NCI-H128 (cell line): ENCODE measurements around the gene MPPED1.

ENCODE experiments used
- DNase-seq: peaks from one replicate; lab custom pipeline; 2025; ENCODE audit not compliant: unreplicated experiment; lab: John Stamatoyannopoulos, UW

MPPED1 gene

DNA sequence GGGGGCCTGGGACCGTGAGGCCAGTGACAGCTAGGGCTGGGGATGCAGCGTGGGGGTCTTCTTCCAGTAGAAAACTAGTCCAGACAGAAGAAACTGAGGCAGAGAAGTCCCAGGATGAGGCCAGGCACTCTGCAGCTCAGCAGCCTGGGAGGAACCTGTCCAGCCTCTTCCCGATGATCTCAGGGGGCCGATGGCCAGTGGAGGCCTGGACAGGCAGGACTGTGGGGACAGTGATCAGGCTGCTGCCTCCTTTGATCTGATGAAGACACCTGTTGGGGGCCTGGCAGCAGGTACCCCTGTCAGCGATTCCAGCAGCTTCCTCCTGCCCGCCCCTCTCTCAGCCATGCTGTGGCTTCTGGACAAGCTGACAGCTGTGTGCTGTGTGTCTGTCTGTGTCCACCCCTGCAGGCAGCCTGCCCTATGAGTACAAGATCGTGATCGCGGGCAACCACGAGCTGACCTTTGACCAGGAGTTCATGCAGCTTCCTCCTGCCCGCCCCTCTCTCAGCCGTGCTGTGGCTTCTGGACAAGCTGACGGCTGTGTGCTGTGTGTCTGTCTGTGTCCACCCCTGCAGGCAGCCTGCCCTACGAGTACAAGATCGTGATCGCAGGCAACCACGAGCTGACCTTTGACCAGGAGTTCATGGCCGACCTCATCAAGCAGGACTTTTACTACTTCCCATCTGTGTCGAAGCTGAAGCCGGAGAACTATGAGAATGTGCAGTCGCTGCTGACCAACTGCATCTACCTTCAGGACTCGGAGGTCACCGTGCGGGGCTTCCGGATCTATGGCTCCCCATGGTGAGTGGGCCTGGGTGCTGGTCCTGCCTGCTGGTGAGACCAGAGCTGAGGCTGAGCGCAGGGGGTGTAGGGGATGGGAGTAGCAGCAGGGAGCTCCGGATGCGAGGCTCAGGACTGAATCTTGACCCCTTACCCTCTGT lies 62.6 kb downstream of the MPPED1 start:
- no peak for DNase-seq

DNA sequence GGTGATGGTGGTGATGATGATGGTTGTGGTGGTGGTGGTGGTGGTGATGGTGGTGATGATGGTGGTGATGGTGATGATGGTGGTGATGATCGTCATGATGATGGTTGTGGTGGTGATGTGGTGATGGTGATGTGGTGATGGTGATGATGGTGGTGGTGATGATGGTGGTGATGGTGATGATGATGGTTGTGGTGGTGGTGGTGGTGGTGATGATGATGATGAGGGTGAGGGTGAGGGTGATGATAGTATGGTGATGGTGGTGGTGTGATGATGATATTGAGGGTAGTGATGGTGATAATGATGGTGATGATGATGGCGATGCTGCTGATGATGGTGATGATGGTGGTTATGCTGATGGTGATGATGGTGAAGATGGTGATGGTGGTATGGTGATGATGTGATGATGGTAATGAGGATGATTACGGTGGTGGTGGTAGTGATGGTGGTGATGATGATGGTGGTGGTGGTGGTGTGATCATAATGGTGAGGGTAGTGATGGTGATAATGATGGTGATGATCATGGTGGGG lies 63.8 kb downstream of the MPPED1 start:
- DNase-seq = no peak

DNA sequence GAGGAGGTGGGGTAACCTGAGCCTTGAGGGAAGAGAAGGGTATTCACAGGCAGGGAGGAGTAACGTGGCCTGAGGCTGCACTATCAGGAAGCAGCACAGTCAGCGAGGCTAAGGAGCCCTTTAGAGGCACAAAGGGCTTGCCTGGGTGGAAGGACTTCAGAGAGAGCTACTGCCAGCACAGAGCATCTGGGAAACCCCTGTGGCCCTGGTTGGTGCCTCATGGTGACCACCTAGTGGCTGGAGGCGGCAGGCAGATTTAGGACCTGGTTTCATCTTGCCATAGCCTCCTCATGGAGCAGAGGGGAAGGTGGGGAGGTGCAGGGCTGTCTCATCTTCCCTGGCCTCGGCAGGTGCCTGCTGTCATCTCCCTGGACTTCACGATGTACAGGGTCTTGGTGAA lies 64.5 kb downstream of the MPPED1 start:
- no peak for DNase-seq

DNA sequence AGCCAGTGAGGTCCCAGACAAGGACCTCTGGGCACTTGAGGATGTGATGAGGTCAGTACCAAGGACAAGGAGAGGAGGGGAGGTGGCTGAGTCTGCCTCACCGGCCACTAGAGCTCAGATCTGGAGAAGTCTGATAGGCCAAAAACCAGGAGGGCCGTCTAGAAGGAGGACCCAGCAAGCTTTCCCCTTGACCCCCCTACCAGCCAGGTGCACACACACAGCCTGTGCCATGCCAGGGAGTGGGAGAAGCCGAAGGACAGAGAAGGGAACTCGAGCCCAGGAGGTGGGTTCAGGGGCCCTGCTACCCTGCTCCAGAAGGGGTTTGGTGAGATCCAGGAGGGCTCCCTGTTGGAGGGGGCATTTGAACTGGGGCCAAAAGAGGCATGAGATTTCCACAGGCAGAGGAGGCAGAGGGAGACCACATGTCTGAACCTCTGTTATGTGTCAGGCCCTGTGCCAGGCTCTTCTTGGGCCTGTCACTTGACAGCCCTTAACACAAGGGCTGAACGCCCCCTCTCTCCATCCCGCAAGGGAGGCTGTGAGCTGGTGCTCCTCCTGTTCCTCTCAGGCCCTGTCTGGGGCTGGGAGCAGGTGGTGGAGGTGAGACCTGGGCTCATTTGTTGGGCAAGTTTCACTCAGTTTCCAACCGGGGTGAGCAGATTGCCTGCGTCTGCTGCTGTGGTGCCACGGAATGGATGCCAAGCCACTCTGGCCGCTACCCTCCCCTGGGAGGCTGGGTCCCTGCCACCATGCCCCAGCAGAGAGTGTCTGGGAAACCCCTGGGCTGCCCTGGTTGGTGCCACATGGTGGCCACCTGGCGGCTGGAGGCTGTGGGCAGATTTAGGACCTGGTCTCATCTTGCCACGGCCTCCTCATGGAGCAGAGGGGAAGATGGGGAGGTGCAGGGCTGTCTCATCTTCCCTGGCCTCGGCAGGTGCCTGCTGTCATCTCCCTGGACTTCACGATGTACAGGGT lies 65.2 kb downstream of the MPPED1 start:
- no peak for DNase-seq

DNA sequence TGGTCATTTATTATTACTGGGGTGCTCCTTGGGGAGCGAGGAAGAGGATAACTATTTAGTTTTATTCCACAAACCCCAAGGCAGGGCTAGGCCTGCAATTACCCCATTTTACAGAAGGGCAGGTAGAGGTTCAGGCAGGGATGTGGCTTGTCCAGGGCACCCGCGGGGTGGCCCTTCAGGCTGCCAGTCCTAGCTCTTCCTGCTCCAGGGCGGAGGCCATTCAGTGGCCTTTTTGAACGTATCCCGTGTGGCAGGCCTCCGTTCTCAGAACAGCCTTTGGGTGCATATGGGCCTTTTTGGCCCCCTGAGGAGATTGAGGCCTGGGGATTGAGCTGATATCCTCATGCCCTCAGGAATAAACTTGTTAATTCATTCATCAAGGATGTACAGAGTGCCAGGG lies 66.2 kb downstream of the MPPED1 start:
- no peak for DNase-seq

DNA sequence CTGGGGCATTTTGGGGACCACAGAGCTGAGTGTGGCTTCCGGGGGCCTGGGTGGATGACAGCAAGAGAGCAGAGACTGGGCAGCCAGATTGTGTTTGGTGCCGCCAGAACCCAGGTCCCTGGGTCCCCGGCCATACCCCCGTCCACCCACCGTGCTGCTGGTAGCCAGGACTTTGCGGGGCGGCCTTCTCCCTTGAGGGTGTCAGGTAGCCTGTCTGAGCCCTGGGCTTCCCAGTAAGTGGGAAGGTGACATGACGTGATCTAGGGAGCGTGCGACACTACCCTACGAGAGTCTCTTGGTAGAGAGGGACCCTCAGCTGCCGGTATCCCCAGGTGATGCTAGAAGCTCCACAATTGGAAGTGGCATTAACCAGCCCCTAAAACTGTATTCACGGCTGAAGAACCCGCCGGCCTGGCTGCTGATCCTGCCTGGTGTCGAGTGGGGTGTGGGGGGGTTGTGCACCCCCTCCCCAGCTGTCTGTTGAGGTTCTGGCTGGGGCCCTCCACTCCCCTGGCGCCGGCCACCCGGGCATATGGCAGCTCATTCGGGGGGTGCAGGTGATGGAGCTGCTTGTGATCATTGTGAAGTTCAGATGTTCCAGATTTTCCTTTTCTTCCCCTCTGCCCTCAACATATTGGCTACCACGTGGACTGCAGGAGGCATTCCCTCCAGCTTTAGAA lies 66.9 kb downstream of the MPPED1 start:
- DNase-seq = no peak

DNA sequence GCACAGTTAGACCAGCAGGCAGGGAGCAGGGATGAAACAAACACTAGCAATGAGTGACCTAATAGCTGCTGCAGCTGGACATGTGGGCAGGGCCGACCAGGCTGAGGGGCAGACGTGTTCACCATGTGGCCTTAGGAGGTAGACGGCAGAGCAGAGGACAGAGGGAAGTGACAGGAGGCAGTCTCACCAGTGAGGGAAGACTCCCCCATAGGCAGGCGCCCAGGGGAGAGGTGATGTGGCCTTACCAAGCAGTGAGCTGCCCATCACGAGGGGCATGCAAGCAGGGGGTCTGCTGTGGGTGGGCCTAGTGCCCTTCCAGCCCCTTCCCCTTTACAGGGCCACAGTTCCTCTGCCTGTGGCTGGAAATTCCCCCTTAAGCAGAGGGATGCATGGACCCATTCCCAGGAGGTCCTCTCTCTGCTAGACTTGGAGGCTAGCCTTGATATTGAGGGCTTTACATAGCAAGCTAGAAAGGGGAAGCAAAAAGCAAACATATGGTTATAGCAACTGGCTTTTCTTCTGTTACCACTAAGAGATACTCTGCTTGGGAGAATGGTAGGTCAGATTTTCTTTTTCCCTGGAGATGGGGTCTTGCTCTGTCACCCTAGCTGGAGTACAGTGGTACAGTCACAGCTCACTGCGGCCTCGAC lies 67.6 kb downstream of the MPPED1 start:
- DNase-seq = no peak

DNA sequence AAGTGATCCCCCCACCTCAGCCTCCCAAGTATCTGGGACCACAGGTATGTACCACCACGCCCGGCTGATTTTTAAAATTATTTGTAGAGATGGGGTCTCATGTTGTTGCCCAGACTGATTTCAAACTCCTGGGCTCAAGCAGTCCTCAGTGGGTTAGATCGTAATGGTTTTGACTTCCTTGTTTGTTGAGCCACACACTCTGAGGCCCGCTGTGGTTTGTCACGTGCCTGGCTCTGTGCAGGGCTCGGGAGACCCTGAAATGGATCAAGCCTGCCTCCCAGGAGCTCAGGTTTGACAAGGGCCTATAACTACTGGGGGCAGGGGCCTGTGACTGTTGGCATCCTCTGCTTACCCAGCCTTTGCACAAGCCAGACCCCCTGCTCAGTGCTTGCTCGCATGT lies 68.1 kb downstream of the MPPED1 start:
- no peak for DNase-seq

DNA sequence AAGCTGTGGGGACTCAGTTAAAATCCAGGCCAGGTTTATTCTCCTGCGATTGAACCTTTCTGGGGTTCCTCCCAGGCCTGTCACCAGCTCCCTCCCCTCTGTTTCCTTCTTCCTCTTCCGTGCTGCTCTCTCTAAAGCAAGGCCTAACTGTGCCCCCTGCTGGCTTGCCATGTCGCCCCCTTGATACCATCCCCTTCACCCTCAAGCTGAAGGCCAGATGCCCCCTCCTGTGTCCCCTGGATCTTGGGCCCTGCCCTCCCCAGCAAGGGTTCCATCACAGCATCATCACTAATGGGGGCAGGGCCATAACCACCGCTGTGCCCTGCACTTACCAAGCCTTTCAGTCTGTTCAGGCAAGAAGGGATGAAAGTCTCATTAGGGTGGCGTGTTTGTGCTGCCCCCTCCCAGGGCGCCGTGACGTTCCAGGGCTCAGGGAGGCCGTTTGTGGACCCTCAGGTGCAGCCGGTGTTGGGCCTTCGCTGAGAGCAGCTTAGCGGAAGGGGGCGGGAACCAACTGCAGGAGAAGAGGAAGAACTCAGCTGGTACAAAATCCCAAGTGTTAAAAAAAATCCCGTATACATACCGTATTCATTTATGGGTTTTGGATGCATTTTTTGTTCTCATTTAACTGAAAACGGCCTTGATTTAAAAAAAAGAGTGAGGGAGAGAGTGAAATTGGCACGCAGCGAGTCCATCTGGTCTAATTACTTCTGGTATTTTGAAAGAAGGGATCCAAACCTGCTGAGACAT lies 69.9 kb downstream of the MPPED1 start:
- no peak for DNase-seq

DNA sequence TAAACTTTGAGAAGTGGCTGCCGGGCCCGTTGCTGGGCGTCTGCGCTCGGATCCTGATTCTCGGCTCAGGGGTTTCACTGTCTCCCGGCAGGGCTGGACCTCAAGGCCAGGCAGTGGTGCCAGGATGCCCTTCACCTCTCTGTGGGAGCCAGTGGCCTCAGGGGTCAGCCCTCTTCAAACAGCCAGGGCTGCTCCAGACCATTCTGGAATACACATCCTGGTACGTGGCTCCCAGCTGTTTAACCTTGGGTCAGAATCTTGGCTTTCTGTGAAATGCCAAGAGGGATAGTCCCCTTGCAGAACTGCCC lies 70.5 kb downstream of the MPPED1 start:
- DNase-seq = no peak

DNA sequence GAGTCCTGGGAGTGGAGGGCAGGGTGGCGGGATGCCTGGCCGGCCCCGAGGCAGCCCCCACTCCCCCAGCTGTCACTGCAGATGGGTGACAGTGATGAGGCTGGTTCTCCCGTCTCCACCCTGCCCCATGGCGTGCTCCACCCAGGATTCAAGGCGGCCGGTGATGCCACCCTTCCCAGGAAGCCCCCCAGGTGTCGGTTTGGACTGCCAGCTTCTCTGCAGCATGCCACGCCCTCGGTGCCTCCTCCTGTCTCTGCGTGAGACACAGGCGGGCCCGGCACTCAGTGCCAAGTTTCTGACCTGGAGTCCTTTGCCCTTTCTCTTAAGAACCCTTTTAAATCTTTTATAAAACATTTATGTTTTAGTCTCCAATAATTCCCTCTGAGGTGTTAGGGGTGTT lies 71.5 kb downstream of the MPPED1 start:
- DNase-seq = no peak

DNA sequence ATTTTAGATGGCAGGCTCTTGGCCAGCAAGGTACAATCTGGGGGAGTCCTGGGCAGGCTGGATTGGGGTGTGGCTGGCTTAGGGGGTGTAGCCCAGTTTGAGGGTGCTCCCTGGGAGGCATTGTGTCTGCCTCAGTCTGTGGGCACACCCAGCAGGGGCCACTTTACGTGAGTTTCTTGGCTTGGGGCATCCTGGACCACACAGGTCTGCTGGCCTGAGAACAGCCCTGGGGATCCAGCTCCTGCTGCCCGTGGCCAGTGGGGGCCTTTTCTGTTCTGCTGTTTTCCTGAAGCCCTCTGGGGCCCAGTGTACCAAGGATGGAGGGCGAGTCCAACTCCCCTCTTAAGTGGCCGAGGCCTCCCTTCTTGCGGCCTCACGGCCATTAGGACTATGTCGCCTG lies 71.9 kb downstream of the MPPED1 start:
- DNase-seq = no peak

DNA sequence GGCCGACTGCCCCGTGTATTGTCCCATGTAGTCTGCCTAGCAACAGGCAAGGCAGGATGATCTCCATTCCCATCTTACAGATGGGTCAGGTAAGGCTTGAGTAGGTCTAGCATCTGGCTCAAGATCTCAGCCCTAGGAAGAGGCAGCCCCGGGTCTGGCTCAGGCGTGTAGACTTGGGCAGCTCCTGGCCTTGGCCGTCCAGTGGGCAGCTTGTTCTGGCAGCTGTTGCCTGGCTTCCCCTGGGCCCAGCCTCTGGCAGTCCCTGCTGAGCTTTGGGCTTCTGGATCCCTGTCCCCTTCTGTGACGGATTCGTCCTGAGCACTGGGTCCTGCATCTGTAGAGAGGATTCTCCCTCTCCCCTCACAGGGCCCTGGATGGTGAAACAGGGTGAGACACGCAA lies 72.4 kb downstream of the MPPED1 start:
- no peak for DNase-seq

DNA sequence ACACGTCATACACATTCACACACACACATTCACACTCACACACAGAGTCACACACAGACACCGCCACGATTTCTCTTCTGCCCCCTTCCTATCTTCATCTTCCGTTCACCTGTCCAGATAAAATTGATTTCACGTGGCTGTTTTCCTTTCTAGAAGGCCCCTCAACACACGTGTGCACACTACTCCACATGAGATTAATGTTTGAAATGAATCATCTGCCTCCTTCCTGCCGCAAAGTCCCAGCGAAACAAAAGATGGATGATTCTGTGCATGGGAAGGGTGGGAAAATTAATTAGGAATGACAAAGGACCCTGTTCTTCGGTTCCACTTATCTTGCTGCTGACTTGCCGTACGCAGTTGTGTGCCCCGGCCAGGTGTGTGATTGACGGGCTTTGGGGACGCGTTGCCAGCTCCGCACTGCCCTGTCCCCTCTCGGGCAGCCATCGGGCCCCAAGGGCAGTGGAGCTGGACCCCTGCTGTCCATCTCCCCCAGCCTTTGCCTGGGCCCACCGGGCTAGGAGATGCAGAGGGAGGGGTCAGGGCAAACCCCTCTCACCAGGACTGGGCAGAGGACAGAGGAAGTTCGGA lies 73.8 kb downstream of the MPPED1 start:
- no peak for DNase-seq

DNA sequence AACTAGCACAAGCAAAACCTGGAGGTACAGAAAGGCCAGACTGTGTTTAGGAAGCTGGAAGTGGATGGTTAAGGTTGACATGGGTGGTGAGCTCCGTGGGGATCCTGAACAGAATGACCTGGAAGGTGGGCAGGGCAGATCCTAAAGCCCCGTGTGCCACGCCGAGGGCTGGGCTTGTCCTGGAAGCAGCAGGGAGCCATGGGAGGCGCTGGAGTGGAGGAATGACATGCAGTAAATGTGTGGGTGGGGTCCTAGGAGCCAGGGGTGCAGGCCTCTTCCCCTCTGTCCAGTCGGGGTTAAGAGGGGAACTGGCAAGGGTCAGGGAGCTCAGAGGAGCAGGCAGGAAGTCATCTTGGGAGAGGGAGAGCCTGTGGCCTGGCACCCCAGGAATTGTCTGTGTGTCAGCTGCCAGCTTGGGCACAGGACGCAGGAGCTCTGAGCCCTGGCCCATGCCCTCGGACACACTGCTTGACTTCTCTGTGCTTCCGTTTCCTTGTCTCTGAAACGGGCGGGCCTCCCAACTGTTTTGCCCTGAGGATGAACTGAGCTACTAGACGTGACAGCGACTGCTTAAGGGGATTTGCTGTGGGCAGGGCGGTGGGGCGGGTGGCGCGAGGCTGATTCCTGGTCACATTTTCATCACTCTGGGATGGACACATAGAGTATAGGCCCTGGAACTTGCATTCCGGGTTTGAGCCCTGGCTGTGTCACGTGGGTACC lies 75.7 kb downstream of the MPPED1 start:
- no peak for DNase-seq

DNA sequence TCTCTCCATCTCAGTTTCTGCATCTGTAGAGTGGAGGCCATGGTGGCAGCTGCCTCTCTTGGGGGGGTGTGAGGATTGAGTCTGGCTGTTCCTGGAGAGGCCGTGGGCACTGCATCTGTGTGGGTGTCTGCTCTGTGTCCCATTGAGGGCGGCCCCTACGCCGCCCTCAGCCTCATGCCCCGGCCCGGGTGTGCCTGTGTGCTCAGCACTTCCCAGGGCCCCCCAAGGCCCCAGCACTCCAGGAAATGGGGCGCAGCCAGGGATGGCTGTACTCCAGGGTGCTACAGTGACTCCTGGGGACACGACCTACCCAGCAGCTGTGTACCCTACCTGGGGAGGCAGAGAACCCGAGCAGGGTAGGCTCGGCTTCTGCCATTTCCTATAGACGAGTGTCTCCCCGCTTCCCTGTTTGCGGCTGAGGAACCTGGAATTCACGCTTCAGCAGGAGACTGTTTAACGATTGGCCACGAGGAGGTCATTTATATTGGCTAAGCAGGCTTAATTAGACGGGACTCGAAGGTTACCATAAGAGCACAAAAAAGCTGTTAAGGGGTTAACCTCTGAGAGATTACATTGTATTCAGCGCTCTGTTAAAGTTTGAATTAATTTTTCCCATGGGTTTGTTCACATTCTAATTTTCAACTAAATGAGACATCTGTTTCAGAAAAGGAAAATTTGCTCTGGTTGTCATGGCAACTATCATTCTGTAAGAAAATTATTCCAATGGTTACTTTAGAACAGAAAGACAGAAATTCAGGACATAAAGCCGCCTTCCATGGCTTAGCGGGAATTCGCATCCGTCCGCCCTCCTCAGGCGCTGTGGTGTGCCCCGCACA lies 76.4 kb downstream of the MPPED1 start:
- DNase-seq = no peak

DNA sequence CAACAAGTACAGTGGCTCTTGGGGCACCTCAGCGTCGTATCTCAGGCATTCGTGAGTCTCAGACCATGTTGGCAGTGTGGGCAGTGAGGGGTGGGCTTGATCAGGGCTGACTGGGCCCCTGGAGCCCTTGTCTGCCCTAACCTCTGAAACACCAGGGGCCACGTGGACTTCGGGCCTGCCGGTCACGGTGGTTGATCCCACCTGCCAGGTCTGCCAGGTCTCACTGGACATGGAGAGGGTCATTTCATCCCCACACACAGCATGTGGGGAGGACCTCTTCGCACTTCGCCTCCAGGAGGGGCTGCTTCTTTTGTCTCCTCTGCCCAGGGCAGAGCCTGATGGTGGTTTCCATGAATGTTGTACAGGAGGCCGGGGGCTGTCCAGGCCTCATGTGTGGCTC lies 77.1 kb downstream of the MPPED1 start:
- DNase-seq = no peak

DNA sequence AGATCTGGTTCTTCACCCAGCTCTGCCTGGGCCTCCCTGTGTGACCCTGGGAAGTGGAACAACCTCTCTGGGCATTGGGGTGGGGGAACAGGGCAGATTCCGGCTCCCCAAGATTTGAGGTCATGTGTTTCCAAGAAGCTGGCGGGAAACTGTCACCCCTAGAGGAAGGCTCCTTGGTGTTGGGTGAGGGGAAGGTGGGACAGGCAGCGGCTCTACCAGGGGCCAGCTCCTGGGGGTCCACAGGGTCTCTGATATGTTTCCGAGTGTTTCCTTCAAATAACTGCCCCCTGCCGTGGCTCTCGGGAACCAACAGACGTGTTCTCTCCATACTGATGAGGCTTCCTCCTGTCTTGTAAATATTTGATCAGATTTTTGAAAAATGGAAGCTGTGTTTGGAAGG lies 78.5 kb downstream of the MPPED1 start:
- no peak for DNase-seq
